DMS 273 (cell line): ENCODE data around the gene PSENEN.
A peak's percentile ranks its signal among the peaks of the same experiment; 100 is the strongest.

Experiments used
- DNase-seq: peaks from one replicate; lab custom pipeline; 2025; ENCODE audit not compliant: unreplicated experiment; lab: John Stamatoyannopoulos, UW

The PSENEN gene

GRCh38 chr19:35733180-35734125, 12.0 kb upstream of the PSENEN start:
- DNase-seq, result no peak

GRCh38 chr19:35734273-35734672, 11.2 kb upstream of the PSENEN start:
- no peak for DNase-seq

GRCh38 chr19:35734889-35735288, 10.6 kb upstream of the PSENEN start:
- DNase-seq, result no peak

GRCh38 chr19:35736913-35737886, 8.3 kb upstream of the PSENEN start:
- peak; percentile 42 for DNase-seq

- DNase-seq, result no peak
These were observed 7.2 kb upstream of the PSENEN start for GRCh38 chr19:35738021-35738886.

- no peak for DNase-seq
These were observed 6.6 kb upstream of the PSENEN start for GRCh38 chr19:35738887-35739229.

GRCh38 chr19:35739275-35740107, 6.0 kb upstream of the PSENEN start:
- peak; percentile 24 for DNase-seq

GRCh38 chr19:35740108-35740422, 5.4 kb upstream of the PSENEN start:
- DNase-seq, result no peak

- peak; percentile 99 for DNase-seq
These were observed 4.8 kb upstream of the PSENEN start for GRCh38 chr19:35740423-35741202.

- no peak for DNase-seq
These were observed 4.3 kb upstream of the PSENEN start for GRCh38 chr19:35741203-35741515.

- DNase-seq, result no peak
These were observed 3.2 kb upstream of the PSENEN start, which contains the start of gene IGFLR1 for GRCh38 chr19:35742121-35742724. IGFLR1 (minus strand) TSS chr19:35742452; CDS start chr19:35741180, 1,272 bp downstream.

- DNase-seq, result no peak
These were observed 1.6 kb upstream of the PSENEN start for GRCh38 chr19:35743640-35744429.

- DNase-seq, result peak; percentile 99
These were observed 772 bp upstream of the PSENEN start for GRCh38 chr19:35744430-35745327.

GRCh38 chr19:35746087-35746462, 624 bp downstream of the PSENEN start:
- DNase-seq, result no peak

- no peak for DNase-seq
These were observed 1.1 kb downstream of the PSENEN start for GRCh38 chr19:35746531-35746930.

- peak; percentile 100 for DNase-seq
These were observed 2.9 kb downstream of the PSENEN start, which contains the start of gene LIN37 for GRCh38 chr19:35748106-35749020. LIN37 (plus strand) TSS chr19:35748576; CDS start chr19:35748725, 149 bp downstream.
